T-helper 17 cell (primary cell): ENCODE measurements around the gene LRCOL1. TPM values are rescaled to one million over a fixed set of nuclear protein-coding genes. Genes with fewer than 3 reads are reported as not detected.

Source experiments
- ATAC-seq: fragments of 150-1000 bp; cut with Tn5 transposase; 2 replicates; pipeline ENCODE4 v1.10.0; 2021; ENCODE audit warnings: mild to moderate bottlenecking, moderate library complexity
- DNase-seq, 3 donors: peaks; one replicate each; pipeline versions ENCODE4 v3.0.0 to v3.0.0-alpha.2; 2020 to 2021
- H3K9me3 ChIP-seq: one replicate; pipeline ENCODE4 v1.7.0; 2013; ENCODE audit warnings: low read length, mild to moderate bottlenecking; ENCODE audit not compliant: control insufficient read depth, poor library complexity, severe bottlenecking
- H3K27ac Mint-ChIP-seq: one replicate; pipeline ENCODE4 v1.8.0; 2022; ENCODE audit warnings: mild to moderate bottlenecking, moderate library complexity, mixed read lengths
- H3K27me3 Mint-ChIP-seq: one replicate; pipeline ENCODE4 v1.8.0; 2022; ENCODE audit warnings: mixed read lengths
- H3K36me3 Mint-ChIP-seq: one replicate; pipeline ENCODE4 v1.8.0; 2022; ENCODE audit warnings: low read depth, mixed read lengths
- H3K4me1 Mint-ChIP-seq: one replicate; pipeline ENCODE4 v1.8.0; 2022; ENCODE audit warnings: mild to moderate bottlenecking, mixed read lengths
- H3K4me3 Mint-ChIP-seq: one replicate; pipeline ENCODE4 v1.8.0; 2022; ENCODE audit warnings: mild to moderate bottlenecking, moderate library complexity, mixed read lengths
- total RNA-seq, 4 donors: library from RNA in 2 of 4; stranded (reverse) in 2 of 4; gene quantifications; one replicate each; pipeline ENCODE4 v1.2.3 and lab custom pipeline; 2022 to 2026

LRCOL1 gene
- total RNA-seq, 2 donors from 2014 or later, result not detected

DNA sequence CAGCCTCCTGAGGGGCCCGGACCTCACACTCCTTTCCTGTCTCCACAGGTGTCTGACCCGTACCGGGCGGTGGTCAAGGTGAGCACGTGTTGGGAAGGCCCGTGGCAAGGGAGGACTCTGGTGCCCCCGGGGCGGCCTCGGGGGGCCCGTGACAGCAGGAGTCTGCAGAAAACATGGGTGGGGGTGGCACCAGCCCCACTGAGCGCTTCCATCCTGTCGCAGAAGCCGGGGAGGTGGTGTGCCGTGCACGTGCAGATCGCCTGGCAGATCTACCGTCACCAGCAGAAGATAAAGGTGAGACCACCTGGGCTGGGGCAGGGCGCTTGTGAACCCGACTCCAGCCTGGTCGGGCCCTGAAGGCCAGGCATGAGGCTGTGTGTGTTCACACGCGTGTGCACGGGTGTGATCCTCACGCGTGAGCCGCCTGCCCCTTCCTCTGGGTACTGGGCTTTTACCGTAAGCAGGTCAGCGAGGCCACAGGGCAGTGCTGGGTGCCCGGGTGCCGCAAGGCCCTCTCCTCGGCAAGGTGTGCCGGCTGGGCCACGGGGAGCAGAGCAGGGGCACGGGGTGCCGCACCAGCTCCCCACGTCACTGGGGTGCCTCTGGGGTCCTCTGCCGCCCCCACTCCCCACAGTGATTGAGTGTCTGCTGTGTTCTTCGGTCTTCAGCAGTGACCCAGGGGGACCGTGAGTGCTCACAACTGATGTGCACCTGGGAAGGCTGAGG lies 35.9 kb downstream of the LRCOL1 start:
- no peaks in the 10 kb centered on the region for H3K9me3 ChIP-seq
- no peaks in the 10 kb centered on the region for H3K27me3 Mint-ChIP-seq
- H3K4me1 Mint-ChIP-seq, result peaks cover 3% of the 10 kb centered on the region
- DNase-seq (no peak), ATAC-seq (no peak)
- no peak overlapping the region for H3K27ac Mint-ChIP-seq
- no peak overlapping the region for H3K4me3 Mint-ChIP-seq
- no peaks in the 10 kb centered on the region for H3K36me3 Mint-ChIP-seq

DNA sequence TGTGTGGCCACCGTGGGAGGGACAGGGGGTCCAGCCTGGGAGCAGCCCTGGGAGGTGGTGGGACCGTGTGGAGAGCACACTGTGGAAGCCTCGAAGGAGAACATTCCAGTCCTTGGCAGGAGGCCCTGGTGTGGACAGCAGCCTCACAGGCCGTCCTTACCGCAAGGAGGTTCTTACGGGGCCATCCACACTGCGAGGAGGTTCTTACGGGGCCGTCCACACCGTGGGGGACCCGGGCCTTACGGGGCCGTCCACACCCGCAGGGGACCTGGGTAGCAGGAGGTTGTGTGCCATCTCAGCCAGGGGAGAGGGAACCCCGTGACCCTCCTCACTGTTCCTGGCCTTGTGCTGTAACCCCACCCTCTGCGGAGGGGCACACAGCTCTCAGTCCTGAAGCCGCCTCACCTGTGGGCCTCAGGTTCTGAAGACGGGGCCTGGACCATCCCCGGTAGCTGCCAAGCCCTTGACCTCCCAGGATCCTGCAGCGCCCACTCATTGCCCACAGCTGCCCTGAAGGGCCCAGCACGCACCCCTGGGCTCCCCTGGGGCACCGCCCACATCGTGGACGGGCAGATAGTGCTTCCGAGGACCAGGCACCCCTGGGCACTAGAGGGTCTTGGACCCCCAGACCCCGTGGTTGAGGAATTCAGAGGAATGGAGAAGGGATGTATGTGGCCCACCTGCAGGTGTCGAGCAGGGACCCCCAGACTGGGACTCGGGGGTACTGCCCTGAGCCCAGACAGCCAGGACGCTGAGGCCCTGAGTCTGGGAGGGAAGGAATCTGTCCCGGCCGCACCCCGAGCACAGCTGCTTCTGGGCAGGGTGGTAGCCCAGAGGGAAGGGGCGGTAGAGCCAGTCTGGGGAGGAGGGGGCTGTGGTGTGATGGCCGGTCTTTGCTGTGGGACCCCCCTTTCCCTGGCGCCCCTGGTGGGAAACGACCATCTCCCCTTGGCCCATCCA lies 37.3 kb downstream of the LRCOL1 start:
- Mint-ChIP-seq H3K27ac (no peak overlapping the region), H3K4me3 (no peak overlapping the region), H3K4me1 (no peaks in the 10 kb centered on the region), H3K36me3 (no peaks in the 10 kb centered on the region), H3K27me3 (no peaks in the 10 kb centered on the region)
- ATAC-seq (no peak), DNase-seq (no peak)
- no peaks in the 10 kb centered on the region for H3K9me3 ChIP-seq

DNA sequence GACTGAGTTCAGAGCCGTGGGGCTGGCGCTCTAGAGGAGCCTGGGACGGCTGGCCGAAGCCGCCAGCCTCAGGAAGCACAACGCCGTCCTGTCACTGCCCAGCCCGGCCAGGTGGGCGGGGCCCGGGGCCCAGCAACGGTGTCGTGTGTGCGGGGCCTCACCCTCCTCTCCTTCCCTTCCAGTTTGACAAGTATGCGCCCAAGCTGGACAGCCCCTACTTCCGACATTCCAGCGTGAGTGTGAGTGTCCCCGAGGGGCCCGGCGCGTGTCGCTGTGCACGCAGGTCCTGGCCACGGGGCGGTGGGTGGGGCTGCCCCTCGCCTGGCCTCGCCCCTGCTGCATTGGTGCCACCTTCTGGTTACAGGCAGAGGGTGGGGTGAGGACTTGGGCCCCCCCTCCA lies 38.3 kb downstream of the LRCOL1 start:
- ATAC-seq (no peak), DNase-seq (no peak)
- H3K27me3 Mint-ChIP-seq, result no peaks in the 10 kb centered on the region
- no peak overlapping the region for H3K4me3 Mint-ChIP-seq
- no peaks in the 10 kb centered on the region for H3K9me3 ChIP-seq
- no peaks in the 10 kb centered on the region for H3K4me1 Mint-ChIP-seq
- H3K27ac Mint-ChIP-seq, result no peak overlapping the region
- no peaks in the 10 kb centered on the region for H3K36me3 Mint-ChIP-seq

DNA sequence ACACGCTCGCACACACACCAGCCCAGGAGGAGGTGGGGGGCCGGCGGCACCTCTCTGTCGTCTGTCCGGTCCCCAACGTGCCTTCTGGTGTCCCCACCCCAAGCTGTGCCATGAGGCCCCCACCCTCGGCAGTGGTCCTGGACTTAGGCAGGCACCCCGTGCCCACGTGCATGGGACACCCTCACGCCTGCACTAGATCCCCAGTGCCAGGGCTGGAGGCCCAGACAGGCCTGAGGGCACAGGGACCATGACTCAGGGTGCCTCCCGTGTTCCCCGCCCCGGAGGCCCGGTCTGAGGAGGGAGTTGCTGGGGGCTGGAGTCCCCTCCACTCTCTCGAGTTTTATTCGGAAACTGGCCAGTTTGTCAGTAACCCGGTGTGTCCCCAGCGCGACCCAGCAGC lies 38.8 kb downstream of the LRCOL1 start:
- no peaks in the 10 kb centered on the region for H3K9me3 ChIP-seq
- Mint-ChIP-seq H3K4me1 (no peaks in the 10 kb centered on the region), H3K36me3 (no peaks in the 10 kb centered on the region), H3K27me3 (no peaks in the 10 kb centered on the region), H3K4me3 (no peak overlapping the region), H3K27ac (no peak overlapping the region)
- DNase-seq (no peak), ATAC-seq (no peak)

DNA sequence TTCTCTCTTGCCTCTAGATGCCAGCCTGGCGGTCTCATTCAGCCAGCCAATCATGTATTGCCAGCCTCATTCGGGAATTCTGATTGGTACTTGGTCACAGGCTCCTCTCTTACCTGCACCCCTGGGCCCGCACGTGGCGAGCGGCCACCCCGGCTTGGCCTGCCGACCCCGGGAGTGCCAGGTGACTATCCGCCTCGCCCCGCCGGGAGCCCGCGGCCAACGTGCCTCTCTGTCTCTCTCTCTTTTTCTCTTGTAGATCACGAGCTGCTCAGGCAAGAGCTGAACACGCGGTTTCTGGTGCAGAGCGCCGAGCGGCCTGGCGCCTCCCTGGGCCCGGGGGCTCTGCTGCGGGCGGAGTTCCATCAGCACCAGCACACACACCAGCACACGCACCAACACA lies 39.3 kb downstream of the LRCOL1 start:
- no peak overlapping the region for H3K27ac Mint-ChIP-seq
- no peak for ATAC-seq
- H3K27me3 Mint-ChIP-seq, result no peaks in the 10 kb centered on the region
- H3K36me3 Mint-ChIP-seq, result no peaks in the 10 kb centered on the region
- no peaks in the 10 kb centered on the region for H3K4me1 Mint-ChIP-seq
- H3K9me3 ChIP-seq, result no peaks in the 10 kb centered on the region
- no peak overlapping the region for H3K4me3 Mint-ChIP-seq
- no peak for DNase-seq

DNA sequence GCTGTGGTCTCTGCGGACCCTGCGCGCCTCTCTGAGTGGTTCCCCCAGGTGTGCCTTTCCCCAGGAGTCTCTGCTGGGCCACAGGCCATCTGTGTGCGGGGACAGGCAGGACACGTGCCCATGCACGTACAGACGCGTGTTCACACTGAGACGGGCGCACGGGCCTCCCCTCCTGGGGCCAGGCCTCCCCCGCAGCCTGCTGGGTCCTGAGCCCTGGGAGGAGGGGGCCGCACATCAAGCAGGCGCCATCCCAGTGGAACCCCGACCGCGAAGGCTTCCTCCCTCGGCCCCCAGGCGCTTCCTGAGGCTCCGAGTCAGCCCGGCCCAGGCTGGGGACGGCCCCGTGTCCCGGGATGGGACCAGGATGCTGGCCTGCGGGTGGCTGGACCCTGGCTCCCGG lies 39.7 kb downstream of the LRCOL1 start:
- Mint-ChIP-seq H3K27me3 (no peaks in the 10 kb centered on the region), H3K4me1 (no peaks in the 10 kb centered on the region), H3K4me3 (no peak overlapping the region), H3K27ac (no peak overlapping the region), H3K36me3 (no peaks in the 10 kb centered on the region)
- no peak for DNase-seq
- ATAC-seq, result no peak
- no peaks in the 10 kb centered on the region for H3K9me3 ChIP-seq

DNA sequence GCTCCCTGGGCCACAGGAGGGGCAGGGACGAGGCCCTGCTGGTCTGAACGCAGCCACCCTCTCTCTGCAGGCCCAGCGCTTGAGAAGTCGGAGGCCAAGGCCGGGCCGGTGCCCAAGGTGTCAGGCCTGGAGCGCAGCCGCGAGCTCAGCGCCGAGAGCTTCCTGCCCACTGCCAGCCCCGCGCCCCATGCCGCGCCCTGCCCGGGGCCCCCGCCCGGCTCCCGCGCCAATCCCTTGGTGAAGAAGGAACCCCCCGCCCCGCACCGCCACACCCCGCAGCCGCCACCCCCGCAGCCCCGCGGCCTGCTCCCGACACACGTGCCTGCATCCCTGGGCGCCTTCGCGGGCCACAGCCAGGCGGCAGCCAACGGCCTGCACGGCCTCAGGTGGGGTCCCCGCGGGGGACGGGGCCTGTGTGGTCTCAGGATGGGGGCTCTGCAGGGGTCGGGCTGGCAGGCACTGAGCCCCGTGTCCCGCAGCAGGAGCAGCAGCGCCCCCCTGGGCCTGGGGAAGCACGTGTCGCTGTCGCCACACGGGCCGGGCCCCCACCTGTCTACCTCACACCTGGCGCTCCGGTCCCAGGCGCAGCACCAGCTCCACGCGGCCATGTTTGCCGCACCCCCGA lies 40.4 kb downstream of the LRCOL1 start:
- H3K9me3 ChIP-seq, result no peaks in the 10 kb centered on the region
- no peak overlapping the region for H3K27ac Mint-ChIP-seq
- H3K27me3 Mint-ChIP-seq, result no peaks in the 10 kb centered on the region
- H3K4me1 Mint-ChIP-seq, result peaks cover 2% of the 10 kb centered on the region
- H3K4me3 Mint-ChIP-seq, result no peak overlapping the region
- ATAC-seq (no peak), DNase-seq (no peak)
- H3K36me3 Mint-ChIP-seq, result no peaks in the 10 kb centered on the region

DNA sequence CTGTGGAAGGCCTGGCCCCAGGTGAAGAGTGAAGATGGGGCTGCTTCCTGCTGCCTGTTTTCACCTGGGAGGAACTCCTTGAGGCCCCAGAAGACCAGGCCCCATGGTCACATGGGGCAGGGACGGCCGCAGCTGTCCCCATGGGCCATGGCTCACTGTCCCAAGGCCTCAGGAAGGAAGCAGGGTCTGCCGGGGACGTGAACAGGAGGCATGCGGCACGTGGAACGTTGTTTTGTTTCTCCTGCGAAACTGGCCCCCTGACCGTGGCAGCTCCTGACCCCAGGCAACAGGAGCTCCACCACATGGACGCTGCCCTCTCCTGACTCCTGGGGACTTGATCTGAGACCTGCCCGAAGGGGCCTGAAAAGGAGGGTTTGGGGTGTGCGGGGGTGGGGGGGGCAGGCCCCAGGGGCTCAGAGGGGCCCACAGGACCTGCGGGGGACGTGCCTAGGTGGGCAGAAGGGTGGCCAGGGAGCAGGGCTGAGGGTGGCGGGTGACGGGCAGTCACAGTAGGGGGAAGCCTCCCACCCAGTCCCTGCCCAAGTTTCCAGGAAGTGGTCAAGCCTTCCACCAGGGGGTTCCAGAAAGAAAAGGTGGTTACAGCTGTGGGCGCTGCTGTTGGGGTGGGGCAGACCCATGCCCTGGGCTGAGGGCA lies 41.4 kb downstream of the LRCOL1 start:
- Mint-ChIP-seq H3K27ac (no peak overlapping the region), H3K36me3 (no peaks in the 10 kb centered on the region), H3K27me3 (no peaks in the 10 kb centered on the region), H3K4me3 (no peak overlapping the region), H3K4me1 (peaks cover 2% of the 10 kb centered on the region)
- DNase-seq (no peak), ATAC-seq (no peak)
- no peaks in the 10 kb centered on the region for H3K9me3 ChIP-seq

DNA sequence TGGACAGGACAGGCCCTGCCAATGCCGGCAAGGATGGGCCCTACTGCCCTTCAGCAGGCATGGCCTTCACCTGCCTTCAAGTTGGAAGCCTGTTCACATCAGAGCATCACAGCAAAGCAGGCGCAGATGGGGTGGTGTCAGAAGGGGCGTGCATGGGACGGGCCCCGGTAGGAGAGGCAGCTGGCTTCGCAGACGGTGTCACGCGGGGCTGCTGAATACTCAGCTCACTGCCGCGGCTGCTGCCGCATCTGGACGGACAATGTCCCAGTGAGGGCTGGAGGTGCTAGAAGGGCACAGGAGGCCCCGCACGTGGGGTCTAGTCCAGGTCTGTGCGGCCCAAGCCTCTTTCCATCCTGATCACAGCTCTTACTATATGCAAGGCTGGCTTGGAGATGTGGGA lies 42.1 kb downstream of the LRCOL1 start:
- no peak overlapping the region for H3K27ac Mint-ChIP-seq

DNA sequence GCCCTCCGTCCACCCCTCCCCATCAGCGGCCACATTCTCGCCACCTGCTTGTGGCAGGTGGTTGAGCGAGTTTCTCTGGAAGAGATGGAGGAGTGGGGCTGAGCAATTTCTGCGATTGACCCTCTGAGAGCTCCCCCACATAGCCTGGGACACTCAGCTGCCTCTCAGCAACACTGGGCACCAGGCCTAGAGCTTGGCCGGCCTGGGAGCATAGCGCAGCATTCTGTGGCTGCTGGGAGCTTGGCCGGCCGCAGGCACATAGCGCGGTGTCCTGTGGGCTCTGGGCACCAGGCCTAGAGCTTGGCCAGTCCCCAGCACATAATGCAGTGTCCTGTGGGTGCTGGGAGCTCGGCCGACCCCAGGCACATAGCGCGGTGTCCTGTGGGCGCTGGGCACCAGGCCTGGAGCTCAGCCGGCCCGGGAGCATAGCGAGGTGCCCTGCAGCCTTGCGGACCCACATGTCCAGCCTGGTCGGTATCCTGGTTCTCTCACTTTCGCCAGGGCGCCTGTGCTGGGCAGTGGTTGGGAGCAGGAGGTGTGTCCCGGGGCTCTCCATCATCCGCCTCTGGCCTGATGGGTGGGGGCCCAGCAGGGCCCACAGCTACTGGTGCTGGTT lies 43.8 kb downstream of the LRCOL1 start:
- Mint-ChIP-seq H3K4me3 (no peak overlapping the region), H3K27ac (no peak overlapping the region), H3K27me3 (no peaks in the 10 kb centered on the region), H3K4me1 (peaks cover 4% of the 10 kb centered on the region), H3K36me3 (peaks cover 2% of the 10 kb centered on the region)
- ATAC-seq (no peak), DNase-seq (no peak)
- no peaks in the 10 kb centered on the region for H3K9me3 ChIP-seq

More for the DNA sequence above, 42.1 kb downstream of the LRCOL1 start:
- Mint-ChIP-seq H3K4me3 (no peak overlapping the region), H3K4me1 (peaks cover 4% of the 10 kb centered on the region), H3K27me3 (no peaks in the 10 kb centered on the region), H3K36me3 (peaks cover 2% of the 10 kb centered on the region)
- DNase-seq (no peak), ATAC-seq (no peak)
- H3K9me3 ChIP-seq, result no peaks in the 10 kb centered on the region

DNA sequence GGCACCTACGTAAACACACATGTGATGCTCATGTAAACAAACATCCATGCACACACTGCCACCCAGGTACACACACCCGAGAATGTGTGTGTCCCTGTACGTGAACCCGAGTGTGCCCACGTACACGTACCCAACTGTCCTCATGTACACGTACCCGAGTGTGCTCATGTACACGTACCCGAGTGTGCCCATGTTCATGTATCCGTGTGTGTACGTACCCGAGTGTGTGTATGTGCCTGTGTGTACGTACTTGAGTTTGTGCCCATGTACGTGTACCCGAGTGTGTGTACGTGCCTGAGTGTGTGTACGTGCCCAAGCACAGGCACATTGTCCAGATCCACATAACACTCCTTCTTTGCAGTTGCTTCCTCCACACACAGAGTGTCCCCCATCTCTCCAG lies 45.0 kb downstream of the LRCOL1 start:
- ATAC-seq (no peak), DNase-seq (no peak)
- no peak overlapping the region for H3K4me3 Mint-ChIP-seq
- H3K4me1 Mint-ChIP-seq, result peaks cover 10% of the 10 kb centered on the region
- no peaks in the 10 kb centered on the region for H3K27me3 Mint-ChIP-seq
- no peak overlapping the region for H3K27ac Mint-ChIP-seq
- no peaks in the 10 kb centered on the region for H3K9me3 ChIP-seq
- peaks cover 2% of the 10 kb centered on the region for H3K36me3 Mint-ChIP-seq

DNA sequence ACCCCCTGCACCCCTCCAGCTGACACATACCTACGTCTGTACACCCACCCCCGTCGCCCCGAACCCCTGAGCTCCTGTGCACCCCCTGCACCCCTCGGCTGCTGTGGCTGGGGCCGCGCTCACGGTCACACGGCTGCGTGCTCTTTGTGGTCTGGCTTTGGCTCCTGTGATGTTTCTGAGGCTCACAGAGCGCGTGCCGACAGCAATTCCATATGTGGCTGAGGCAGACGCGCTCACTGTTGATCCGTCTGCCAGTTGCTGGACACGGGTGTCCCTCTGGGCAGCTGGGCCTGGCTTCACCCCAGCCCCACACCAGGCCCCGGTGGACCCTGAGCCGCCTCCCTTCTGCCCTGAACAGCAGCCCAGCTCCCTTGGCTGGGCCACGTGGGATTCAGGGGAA lies 46.5 kb downstream of the LRCOL1 start:
- Mint-ChIP-seq H3K36me3 (peaks cover 2% of the 10 kb centered on the region), H3K4me3 (no peak overlapping the region), H3K27me3 (no peaks in the 10 kb centered on the region), H3K27ac (no peak overlapping the region), H3K4me1 (peaks cover 15% of the 10 kb centered on the region)
- no peaks in the 10 kb centered on the region for H3K9me3 ChIP-seq
- ATAC-seq (no peak), DNase-seq (no peak)
